ENCODE measurements around the gene RAD1.
"Not testable (repeated sequence)": the region's sequence is repeated elsewhere in the genome, so short reads cannot be mapped to it uniquely, and the experiment has no call there.

The RAD1 gene, protein sequence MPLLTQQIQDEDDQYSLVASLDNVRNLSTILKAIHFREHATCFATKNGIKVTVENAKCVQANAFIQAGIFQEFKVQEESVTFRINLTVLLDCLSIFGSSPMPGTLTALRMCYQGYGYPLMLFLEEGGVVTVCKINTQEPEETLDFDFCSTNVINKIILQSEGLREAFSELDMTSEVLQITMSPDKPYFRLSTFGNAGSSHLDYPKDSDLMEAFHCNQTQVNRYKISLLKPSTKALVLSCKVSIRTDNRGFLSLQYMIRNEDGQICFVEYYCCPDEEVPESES

DNA sequence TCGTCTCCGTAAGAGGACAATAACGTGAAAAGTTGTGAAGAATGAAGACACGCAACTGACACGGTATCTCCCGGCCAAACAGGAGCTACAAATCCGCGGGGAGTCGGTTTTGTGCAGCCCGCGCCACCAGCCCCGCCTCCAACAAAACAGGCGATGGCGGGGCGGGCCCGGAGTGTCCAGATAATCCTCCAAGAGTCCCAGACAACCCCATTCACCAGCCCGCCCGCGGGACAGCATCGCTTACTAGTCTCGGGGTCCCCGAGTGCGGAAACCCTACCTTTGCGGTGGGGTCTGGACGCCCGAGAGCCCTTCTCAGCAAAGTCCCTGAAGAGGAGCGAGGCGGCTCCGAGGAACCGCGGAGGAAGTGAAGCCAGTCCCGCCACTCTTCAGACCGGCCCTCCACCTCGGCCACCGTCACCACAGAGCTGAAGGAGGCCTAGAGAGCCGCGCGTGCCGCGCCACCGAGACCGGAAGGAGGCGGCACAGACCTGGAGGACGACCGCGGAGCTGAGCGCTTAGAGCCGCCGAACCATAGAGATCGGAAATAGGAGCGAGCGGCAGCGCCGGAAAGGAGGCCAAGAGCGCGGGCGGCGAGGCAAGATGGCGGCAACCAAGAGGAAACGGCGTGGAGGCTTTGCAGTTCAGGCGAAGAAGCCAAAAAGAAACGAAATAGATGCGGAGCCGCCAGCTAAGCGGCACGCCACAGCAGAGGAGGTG, at the start of gene RAD1, which contains the start of gene BRIX1:
TSS of gene RAD1 (minus strand) at position 366 of the 717 bp plus-strand sequence. CDS start 612 bp downstream, outside the sequence.
TSS of gene BRIX1 (plus strand) at position 573 of the 717 bp plus-strand sequence. CDS start at position 601, 28 bp downstream.
- DNase-seq: peak; percentile 97

DNA sequence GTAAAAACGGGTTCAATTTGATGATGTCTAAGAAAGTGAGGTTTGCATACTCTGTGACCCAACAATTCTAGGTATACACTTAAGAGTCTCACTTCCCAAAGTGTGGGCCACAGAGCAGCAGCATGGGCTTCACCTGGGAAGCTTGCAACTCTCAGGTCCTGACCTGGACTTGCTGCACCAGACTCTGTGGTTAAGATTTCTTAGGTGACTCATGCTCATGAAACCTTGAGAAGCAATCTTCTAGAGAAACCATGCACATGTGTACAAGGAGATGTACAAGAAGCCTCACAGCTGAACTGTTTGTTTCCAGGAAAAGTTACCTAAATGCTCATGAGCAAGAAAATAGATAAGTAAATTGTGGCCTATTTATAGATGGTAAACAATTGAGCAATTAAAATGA, 44.0 kb upstream of the RAD1 start:
- DNase-seq: no peak

DNA sequence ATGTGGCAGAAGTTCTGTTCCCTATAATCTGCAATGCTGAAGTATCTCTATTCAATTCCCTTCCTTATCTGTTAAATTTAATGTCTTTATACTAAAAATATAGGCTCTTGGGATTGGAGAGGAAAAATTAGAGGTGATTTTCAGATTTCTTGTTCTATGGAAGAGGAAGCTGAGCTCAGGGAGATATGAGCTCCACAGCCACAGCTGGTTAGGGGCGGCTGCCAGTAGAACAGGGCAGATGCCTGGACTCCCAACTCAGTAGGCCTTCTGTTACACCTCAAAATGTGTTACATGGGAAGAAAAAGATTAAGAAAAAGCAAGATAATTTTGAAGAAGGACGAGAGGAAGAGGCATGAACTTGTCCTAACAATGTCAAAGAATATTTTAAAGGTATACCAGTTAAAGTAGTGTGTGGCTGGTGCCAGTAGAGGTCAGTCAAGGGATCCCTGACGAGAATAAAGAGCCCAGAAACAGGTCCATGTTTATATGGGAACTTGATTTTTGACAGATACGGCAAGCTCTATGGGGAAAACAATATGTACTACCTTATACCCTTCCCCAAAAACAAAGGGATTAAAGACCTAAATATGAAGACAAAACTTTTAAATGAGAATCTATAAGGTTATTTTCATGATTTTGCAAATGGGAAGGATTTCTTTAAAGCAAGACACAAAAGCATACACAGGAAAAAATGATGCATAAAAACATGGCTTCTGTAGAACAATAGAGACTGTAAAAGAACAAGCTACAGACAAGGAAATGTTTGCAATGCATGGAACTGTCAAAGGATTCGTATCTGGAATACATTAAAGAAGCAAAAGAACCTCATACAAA, 42.8 kb upstream of the RAD1 start:
- no peak for DNase-seq

DNA sequence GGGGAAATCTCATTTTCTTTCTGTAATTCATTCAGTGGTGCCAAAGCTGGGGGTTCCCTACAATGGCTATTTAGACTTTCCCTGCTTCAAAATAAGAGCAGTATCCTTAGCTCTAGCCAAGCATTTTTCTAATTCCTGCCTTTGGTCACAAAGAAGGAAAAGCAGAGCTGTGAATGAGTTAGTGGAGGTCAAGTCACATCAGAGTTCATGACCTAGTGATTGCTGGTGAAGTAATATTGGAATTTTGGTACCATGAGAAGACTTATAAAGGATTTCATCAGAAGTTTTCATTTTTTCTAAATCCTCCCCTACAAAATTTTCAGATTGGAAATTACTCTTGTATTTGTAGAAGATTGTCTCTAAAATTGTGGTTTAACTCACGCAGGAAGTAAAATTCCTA, 42.0 kb upstream of the RAD1 start:
- no peak for DNase-seq

DNA sequence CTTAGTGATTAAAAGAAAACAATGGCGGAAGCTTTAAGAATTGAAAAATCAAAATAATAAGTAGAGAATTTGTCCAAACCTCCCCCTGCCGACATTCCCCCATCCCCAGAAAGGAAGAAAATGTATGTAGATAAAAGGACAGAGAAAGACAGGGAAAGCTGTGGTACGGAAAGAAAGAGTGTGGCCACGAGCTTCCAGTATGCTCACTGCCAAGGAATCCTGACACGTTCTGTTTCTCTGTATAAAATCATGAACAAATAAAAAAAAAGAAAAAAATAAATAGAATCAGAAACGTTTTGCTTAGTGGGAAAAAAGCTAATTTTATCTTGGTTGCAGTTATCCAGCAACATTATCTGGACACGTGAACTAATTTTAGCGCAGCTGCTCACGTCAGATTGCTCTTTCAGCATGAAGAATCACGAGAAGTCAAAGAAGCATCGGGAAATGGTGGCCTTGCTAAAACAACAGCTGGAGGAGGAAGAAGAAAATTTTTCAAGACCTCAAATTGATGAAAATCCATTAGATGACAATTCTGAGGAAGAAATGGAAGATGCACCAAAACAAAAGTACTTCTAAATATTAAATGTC, 29.2 kb upstream of the RAD1 start:
- no peak for DNase-seq

DNA sequence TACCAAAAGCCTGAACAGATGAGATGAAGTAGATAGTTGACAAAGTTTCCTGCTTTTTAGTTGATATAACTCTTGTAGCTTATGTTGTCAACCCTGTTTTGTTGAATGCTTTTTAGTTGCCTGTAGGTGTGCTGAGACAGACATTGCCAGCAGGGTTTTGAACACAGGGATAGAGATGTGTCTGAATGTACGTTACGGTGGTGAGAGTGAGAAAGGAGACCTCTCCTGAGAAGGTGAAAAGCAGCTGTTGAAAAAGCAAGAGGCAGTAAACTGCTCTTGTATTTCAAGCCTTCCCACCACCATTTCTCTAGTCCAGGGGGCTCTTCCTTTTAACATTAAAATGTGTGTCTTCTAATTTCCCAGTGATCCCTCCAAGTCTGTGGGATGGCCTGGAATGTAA, 28.7 kb upstream of the RAD1 start:
- no peak for DNase-seq

DNA sequence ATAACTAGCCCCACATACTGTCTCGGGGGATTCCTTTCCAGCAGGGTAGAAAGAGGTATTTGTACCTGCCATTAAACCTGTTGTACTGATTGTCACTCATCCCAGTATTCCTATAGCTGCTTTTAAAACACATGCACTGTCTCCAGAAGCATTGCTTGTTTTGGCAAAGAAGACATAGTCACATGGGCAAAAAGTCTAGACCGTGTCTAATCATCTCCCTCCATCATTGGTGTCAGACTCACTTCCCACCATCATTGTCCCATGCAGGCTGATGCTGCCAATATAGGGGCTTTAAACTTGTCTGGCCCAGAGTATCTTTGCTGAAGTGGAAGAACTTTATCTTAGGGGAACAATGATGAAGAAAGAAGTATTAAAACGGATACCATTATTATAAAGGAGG, 26.6 kb upstream of the RAD1 start:
- no peak for DNase-seq

DNA sequence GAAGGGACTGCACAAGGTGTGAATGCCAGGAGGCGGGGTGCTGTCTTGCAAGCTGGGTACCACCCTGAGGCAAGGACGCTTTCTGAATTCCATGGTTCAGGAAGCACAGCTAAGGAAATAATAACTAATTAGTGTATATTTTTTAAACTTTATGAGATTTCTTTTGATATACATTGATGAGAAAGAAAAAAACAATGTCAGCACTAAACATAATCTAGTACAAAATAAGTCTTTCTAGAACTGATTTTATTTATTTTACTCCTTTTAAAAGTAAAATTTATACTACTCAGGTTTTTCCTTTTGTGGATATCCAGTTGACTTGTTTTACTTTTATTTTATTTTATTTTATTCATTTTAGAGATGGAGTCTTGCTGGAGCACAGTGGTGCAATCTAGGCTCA, 17.6 kb upstream of the RAD1 start:
- no peak for DNase-seq

DNA sequence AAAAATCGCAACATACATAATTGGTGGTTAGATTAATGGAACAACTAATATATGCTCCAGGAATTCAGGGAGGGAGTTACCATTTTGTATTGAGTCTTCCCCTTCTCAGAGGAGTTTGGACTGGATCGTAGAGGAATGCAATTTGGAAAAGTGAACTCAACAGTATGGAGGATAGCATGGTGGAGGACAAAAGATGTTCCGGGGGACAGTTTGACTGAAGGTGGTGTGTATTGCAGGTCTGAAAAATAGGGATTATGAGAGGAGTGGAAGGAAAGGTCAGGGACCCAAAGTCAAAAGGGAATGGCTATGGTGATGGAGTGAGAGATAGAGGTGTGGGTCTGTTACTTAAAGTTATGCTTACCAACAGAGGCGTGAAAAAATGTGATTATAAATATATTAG, 15.6 kb upstream of the RAD1 start:
- DNase-seq: no peak

DNA sequence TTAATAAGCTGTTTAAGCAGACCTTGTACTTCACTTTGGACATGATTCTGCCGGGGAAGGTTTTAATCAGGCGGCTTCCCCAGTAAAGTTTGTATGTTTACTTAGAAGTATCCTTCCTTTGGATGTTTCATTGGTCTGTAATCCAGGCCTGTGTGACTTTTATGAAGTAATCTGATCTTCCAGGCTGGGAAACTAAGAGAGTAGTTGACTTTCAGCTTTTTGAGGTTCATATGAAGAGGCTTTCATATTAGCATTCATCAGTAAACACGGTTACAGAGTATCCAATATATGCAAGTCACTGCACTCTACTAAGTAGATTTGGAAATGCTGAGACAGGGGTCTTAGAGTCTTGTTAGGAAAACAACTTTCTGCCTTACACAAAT, 15.1 kb upstream of the RAD1 start:
- DNase-seq: no peak

DNA sequence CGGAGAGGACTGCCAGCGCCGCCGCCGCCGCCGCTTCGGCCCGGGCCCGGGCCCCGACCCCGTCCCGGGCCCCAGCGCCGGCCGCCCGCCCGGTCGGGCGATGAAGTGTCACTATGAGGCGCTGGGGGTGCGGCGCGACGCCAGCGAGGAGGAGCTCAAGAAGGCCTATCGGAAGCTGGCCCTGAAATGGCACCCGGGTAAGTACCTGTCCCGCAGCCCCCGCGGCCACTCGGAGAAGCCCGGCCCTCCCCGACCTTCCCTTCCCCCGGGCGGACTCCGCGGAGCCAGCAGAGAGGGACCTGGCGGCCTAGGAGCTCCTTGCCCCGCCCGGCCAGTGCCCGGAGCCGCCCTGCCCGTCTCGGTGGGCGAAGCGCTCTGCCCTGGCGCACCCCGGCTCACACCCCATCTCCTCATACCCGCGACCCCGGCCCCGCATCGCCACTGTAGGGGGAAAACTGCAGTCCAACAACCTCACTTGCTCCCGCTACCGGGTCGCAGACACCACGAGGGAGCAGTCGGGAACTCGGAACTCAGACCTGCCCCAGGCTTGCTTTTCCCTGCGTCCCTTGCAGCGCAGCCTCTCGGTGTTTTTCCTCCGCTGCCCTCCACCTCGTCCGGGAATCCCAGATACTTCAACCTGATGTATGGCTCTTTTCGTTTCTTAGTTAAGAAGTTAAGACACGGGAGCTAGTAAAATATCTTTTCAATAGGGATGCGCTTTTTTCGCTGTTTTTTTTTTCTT, 14.6 kb upstream of the RAD1 start:
- DNase-seq: peak; percentile 46

DNA sequence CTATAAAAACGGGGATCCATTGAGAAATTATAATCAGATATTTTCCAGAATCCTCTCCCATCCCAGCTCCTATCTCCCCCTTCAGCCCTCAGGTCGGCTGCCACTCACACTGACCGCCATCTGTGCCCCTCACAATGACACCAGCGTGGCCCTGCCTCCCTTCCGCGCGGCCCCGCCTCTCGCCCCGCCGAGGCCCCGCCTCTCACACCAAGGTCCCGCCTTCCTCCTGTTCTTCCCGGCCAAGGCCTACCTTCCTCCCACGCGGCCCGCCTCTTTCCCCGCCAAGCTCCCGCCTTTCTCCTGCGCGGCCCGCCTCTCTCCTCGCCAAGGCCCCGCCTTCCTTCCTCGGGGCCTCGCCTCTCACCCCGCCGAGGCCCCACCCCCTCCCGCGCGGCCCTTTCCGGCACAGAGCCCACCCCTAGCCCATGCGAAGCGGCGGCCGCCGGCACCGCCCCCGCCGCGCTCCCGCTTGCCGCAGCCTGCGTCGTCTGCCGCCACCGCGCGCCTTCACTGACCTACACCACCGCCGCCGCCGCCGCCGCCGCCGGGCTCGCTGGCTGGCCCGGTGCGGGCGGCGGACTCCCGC, 13.9 kb upstream of the RAD1 start, which contains the start of gene DNAJC21:
TSS of gene DNAJC21 (plus strand) at position 426 of the 586 bp plus-strand sequence. CDS start 261 bp downstream, outside the sequence.
- peak; percentile 90 for DNase-seq

DNA sequence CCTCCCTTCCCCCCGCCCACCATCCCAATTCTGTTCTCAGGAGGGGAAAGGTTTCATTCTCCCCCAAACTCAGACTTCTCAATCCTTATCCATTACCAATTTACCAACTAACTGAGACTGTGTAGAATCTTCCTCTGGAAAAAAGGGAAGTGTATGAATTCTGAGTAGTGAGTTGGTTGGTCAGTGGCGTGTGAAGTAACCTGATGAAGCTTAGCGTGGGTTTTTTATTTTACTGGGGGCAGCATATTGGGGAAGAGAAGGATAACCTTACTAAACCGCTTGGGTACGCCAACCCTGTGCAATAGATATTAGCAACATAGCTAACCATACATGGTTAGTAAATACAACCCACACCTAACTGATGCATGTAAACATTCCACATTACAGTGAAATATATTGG, 13.0 kb upstream of the RAD1 start:
- DNase-seq: no peak

DNA sequence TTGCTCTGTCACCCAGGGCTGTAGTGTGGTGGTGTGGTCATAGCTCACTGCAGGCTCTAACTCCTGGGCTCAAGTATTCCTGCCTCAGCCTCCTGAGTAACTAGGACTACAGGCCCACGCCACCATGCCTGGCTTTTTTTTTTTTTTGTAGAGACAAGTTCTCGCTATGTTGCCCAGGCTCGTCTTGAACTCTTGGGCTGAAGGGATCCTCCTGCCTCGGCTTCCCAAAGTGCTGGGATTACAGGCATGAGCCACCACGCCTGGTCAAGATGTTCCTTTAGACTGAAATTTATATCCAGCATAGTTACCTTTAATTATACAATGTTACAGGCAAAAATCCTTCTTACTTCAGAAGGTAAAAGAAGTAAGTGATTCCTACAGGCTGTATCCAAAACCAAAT, 12.5 kb upstream of the RAD1 start:
- no peak for DNase-seq

DNA sequence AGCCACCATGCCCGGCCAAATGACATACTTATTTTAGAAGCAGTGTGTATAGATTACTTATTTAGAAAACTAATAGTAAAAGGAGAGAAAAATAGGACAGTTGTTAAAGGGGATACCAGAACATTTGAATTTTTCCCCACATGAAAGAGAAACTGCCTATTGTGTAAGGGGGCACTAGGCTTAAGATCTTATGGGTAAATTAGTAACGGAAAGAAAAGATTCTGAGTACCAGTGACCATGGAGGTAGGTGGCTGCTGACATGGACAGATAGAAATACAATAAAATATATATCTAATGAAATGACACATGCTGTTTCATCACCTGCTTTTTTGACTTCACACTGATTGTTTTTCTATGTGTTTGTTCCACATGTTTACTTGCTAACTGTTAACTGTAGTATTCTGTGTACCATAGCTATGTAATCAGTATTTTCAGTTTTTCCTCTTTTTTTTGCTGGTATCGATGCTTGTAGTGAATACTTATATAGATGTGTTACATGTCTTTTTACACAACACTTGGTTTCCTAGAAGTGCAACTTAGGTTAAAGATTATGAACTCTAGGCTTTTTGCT, 11.1 kb upstream of the RAD1 start:
- DNase-seq: no peak

DNA sequence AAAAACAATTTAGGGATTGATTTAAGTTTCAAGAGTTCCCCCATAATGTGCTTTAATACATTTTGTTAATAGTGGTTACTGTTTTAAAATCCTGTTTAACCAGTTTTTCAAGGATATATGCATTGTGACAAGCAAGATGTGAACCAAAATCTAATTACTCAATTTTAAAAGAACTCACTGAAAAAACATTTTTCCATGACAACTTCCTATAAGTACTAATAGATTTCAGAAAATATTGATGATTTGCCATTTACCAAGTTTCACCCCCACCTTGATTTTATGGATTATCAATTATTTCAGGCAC, 9.1 kb upstream of the RAD1 start:
- DNase-seq: no peak

DNA sequence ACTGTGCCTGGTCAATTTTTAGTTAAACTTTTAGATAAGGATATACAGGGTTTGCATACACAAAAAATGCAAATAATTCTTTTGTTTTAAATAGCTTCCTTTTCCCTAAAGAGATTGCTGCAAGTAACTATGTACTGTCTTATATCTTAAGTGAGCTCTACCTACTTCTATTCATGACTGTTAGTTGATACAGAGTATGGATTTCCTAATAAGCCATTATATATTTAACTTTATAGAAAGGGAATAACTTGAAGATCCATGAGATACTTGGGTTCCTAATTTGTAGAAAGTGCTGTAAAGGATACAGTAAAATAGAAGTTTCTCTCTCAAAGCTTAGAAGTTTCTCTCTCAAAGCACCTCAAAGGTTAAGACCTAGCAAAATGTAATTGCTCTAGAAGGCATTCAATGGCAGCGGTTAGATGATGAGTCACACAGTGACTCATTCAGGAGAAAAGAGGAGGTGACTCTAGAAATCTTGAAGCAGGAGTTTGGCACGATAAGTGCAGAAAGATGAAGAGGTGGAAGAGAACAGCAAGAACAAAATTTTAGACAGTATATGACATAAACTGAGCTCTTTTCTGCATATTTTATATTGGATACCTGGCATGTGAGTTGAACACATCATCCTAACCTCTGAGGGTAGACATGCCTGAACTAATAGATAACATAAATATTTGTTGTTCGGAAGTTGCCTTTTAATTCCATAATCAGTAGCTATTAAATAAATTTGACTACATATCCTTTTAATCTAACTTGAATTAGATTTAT, 8.6 kb upstream of the RAD1 start:
- DNase-seq: no peak

DNA sequence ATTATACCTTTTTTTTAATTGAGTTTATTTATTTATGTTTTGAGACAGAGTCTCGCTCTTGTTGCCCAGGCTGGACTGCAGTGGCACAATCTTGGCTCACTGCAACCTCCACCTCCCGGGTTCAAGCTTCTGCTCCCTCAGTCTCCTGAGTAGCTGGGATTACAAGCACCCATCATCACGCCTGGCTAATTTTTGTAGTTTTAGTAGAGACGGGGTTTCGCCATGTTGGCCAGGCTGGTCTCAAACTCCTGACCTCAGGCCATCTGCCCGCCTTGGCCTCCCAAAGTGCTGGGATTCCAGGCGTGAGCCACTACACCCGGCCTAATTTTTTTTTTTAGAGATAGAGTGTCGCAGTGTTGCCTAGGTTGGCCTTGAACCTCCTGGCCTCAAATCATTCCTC, 8.0 kb upstream of the RAD1 start:
- DNase-seq: not testable (repeated sequence)

DNA sequence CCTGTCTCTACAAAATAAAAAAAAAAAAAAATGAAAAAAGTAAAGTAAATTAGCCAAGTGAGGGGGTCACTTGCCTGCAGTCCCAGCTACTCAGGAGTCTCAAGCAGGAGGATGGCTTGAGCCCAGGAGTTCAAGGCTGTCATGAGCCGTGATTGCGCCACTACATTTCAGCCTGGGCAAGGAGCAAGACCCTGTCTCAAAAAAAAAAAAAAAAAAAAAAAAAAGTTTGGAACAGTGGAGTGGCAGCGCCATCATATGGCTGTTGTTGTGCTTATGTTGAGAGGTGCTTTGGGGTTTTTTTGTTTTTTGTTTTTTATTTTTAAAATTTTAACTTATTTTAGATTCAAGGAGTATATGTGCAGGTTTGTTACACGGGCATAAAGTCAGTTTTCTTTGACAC, 3.8 kb upstream of the RAD1 start:
- no peak for DNase-seq

DNA sequence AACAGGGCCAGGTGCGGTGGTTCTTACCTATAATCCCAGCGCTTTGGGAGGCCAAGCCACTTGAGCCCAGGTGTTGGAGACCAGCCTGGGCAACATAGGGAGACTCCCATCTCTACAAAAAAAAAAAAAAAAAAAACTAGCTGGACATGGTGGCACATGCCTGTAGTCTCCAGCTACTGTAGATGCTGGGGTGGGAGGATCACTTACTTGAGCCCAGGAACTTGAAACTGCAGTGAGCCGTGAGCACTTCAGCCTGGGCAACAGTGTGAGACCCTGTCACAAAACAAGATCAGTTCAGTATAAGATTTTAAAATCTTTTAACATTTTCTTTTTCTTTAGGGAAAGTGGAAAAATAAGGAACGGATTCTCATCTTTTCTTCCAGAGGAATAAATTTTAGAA, 2.7 kb upstream of the RAD1 start:
- DNase-seq: no peak

DNA sequence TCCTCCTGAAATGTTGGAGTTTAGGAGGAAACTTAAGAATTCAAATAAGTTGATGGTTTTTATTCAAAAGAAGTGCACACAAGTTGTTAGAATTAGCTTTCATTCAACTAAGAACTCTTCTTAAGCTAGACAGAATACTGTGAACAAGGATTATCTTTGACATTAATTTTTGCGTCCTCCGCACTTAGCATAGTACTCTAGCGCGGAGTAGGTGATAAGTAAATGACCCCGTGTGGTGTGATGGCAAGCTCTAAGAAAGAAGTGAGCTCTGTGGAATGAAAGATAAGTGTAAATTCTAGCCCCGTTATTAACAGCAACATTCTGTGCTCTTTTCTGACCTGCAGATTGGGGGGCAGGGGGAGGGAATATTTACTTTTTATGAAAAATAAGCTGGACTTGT, 1.2 kb upstream of the RAD1 start:
- DNase-seq: no peak
